ENCODE results near the gene PARP9.

The PARP9 gene

DNA sequence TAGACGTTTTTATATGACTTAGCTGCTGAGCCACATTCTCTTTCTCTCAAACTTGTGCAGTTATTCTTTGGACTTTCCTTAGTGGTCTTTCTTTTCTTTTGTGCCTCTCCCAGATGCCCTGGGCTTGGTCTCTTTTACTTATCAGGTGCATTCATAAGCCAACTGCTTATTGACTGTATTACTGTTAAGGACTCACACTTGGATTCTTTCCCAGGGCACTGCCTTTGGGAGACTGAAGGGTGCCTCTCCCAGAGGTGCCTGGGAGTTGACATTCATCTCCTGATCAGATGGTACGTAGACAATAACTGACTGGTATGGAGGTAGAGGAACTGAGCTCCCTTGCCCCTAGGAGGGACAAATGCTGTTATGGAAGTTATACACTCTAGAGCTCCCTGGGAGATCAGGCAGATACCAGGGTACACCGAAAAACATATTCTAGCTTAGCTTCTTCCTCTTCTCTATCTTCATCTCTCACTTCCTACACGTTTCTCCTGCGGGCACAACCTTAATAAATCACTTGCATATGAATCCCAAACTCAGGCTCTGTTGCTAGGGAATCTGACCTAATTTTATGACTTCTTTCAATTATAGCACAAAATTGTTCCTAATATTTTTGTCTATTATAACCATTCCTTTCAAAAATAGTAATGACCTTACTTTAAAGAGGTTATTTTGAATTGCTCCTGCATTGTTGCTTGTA, 38.1 kb upstream of the PARP9 start:
- TF ChIP-seq, protein P1, sequence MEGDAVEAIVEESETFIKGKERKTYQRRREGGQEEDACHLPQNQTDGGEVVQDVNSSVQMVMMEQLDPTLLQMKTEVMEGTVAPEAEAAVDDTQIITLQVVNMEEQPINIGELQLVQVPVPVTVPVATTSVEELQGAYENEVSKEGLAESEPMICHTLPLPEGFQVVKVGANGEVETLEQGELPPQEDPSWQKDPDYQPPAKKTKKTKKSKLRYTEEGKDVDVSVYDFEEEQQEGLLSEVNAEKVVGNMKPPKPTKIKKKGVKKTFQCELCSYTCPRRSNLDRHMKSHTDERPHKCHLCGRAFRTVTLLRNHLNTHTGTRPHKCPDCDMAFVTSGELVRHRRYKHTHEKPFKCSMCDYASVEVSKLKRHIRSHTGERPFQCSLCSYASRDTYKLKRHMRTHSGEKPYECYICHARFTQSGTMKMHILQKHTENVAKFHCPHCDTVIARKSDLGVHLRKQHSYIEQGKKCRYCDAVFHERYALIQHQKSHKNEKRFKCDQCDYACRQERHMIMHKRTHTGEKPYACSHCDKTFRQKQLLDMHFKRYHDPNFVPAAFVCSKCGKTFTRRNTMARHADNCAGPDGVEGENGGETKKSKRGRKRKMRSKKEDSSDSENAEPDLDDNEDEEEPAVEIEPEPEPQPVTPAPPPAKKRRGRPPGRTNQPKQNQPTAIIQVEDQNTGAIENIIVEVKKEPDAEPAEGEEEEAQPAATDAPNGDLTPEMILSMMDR (IDR thresholded peaks at IDR 0.05; ENCODE audit: low read depth, low read length, missing control alignments) = no peak
- H3K4me3 ChIP-seq (ENCODE audit: low read depth, low read length) = no peak overlapping the region
- DNase-seq (ENCODE audit: low read depth) = no peak

DNA sequence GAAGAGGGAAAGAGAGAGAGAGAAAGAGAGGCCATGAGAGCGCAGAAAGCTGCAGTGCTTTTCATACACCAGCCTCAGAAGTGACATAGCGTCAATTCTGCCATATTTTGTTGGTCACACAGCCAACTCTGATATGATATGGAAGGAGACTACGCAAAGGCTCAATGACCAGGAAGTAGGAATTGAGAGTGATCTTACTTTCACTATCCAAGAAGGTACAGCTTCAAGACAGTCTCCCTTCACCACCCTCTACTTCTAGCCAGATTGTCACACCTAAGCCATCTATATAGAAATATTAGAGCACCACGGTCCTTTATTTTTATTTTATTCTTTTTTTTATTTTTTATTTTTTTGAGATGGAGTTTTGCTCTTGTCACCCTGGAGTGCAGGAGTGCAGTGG, 34.5 kb upstream of the PARP9 start:
- TF ChIP-seq, protein P1 (IDR thresholded peaks at IDR 0.05; ENCODE audit: low read depth, low read length, missing control alignments) = no peak
- DNase-seq (ENCODE audit: low read depth) = no peak
- no peak overlapping the region for H3K4me3 ChIP-seq (ENCODE audit: low read depth, low read length)

DNA sequence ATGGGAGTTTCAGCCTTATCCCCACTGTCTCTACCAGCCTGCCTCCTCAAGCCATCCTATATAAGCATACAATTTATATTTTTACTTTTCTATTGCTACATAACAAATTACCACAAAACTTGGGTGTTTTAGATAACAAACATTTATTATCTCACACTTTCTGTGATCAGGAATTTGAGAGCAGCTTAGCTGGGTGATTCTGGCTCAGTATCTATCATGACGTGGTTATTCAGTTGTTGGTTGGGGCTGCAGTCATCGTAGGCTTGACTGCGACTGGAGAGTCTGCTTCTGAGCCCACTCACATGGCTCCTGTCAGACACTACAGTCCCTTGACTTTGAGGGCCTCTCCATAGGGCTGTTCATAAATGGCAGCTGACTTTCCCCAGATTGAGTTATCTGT, 34.1 kb upstream of the PARP9 start:
- no peak for DNase-seq (ENCODE audit: low read depth)
- TF ChIP-seq, protein P1 (IDR thresholded peaks at IDR 0.05; ENCODE audit: low read depth, low read length, missing control alignments) = no peak
- no peak overlapping the region for H3K4me3 ChIP-seq (ENCODE audit: low read depth, low read length)

DNA sequence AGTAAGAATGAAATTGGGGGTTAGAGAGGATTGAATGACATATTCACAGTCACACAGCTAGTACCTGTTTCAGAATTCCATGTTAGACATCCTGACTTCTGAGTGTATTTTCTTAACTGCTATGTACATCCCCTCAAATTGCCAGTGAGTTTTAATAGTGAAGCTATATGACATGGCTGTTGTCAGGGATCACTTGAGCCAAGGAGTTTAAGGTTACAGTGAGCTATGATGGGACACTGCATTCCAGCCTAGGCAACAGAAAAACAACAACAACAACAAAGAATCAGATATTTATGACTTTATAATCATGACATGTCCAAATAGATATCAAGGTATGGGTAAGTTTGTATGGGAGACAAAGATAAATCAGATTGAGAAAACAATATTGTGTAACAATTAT, 29.9 kb upstream of the PARP9 start:
- H3K4me3 ChIP-seq (ENCODE audit: low read depth, low read length) = no peak overlapping the region
- TF ChIP-seq, protein P1 (IDR thresholded peaks at IDR 0.05; ENCODE audit: low read depth, low read length, missing control alignments) = no peak
- no peak for DNase-seq (ENCODE audit: low read depth)

DNA sequence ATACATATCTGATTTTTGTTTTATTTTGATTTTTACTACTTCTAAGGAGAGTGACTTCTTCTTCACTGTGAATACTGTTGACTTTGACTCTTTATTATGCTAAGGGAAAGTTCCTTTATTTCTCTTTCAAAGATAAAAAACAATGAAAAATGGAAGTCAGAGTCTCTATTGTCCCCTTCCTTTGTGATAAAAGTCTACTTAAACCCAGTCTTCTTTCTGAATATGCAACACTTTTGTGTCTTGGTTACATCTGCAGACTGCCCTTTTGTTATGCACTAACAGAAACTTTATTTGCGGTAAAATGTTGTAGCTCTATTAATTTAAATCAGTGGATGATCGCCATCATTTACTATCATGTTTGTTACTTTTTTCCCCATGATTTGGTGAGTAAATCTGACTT, 26.5 kb upstream of the PARP9 start:
- no peak overlapping the region for H3K4me3 ChIP-seq (ENCODE audit: low read depth, low read length)
- no peak for DNase-seq (ENCODE audit: low read depth)
- TF ChIP-seq, protein P1 (IDR thresholded peaks at IDR 0.05; ENCODE audit: low read depth, low read length, missing control alignments) = no peak

DNA sequence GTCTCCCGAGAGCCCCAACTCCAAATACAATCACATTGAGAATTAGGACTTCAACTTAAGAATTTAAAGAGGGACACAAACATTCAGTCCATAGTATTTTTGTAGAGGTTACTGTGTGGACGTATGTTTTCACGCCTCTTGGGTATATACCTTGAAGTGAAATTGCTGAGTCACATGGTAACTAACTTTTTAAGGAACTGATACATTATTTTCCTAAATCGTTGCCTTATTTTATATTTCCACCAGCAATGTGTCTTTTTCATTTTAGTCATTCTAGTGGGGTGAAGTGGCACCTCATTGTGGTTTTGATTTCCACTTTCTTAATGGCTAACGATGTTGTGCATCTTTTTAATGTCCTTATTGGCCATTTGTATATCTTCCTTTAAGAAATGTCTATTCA, 25.2 kb upstream of the PARP9 start:
- no peak overlapping the region for H3K4me3 ChIP-seq (ENCODE audit: low read depth, low read length)
- DNase-seq (ENCODE audit: low read depth) = peak; percentile 36
- TF ChIP-seq, protein P1 (IDR thresholded peaks at IDR 0.05; ENCODE audit: low read depth, low read length, missing control alignments) = no peak

DNA sequence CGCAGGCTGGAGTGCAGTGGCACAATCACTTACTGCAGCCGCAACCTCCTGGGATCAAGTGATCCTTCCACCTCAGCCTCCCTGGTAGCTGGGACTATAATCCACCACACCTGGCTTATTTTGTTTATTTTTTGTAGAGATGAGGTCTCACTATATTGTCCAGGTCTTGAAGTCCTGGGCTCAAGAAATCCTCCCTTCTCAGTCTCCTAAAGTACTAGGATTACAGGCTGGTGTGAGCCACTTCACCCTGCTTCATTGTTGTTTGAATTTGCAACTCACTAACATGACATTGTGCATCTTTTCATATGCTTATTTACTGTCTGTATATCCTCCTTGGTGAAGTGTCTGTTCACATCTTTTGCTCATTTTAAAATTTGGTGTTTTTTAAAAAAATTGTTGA, 23.5 kb upstream of the PARP9 start:
- TF ChIP-seq, protein P1 (IDR thresholded peaks at IDR 0.05; ENCODE audit: low read depth, low read length, missing control alignments) = no peak
- no peak for DNase-seq (ENCODE audit: low read depth)
- no peak overlapping the region for H3K4me3 ChIP-seq (ENCODE audit: low read depth, low read length)
